Measurements from ENCODE around the gene TNFRSF18.

The TNFRSF18 gene

DNA sequence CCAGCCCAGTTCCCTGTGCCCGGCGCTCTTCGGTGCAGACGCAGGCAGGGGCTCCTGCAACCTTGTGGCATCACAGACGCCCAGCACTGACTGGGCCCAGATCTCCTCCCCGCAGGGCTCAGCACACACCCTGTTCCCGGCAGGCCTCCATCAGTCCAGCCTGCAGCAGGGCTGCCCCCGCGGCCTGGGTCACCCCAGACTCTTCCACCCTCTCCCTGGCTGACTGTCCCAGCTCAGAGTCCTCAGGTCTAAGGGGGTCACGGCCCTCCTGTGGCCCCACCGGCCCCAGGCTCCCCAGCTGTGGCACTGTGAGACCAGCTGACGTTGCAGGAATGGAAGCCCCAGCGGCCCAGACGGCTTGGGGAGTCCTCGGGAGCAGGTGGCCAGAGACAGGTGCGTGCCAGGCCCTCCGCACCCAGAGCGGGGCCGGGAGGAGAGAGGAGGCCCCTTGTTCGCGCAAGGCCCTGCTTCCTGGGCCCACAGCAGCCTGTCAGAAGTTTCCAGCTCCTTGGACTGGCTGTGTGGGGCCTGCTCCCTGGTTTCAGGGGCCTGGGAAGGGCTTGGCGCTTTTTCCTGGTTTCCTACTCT is 29.9 kb upstream of the TNFRSF18 start:
- no peak for DNase-seq (ENCODE audit: low read depth)
- no peak for TF ChIP-seq CTCF (IDR thresholded peaks at IDR 0.05; ENCODE audit: low read length, missing control alignments)

DNA sequence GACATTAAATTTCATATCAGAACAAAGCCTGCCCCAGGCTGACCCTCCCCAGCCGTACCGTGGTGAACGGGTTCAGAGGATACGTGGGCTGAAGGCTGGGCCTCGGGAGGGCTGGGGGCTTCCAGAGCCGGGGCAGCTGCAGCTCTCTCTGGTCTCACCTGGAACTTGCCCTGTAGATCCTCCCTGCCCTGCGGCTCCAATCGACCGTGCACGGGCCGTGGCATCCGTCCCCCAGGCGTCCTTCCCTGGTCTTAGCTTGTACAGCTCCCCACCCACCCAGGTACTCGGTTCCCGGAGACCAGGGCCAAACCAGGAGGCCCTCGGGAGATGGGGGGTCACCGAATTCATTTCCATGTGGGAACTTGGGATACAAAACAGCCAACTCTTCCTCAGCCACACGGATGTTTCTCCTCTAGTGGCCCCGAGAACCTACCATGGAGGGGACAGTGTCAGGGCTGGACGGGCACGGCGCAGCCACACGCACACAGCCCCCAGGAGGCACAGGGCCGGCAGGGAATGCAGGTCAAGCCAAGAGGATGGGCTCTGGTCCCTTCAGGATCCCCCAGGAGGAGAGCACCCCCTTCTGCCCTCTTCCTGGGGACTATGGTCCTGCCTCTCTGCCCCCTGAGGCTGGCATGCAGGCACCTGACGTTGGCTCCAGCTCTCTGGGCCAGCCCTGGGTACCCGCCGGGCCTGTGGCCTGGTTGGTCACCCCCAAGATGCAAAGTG is 28.8 kb upstream of the TNFRSF18 start:
- DNase-seq (ENCODE audit: low read depth) = no peak
- no peak for TF ChIP-seq CTCF (IDR thresholded peaks at IDR 0.05; ENCODE audit: low read length, missing control alignments)
- H3K4me3 ChIP-seq (replicated peaks; ENCODE audit: low read depth, low read length) = no peak overlapping the region

More for the DNA sequence above, 29.9 kb upstream of the TNFRSF18 start:
- no peak overlapping the region for H3K4me3 ChIP-seq (replicated peaks; ENCODE audit: low read depth, low read length)

DNA sequence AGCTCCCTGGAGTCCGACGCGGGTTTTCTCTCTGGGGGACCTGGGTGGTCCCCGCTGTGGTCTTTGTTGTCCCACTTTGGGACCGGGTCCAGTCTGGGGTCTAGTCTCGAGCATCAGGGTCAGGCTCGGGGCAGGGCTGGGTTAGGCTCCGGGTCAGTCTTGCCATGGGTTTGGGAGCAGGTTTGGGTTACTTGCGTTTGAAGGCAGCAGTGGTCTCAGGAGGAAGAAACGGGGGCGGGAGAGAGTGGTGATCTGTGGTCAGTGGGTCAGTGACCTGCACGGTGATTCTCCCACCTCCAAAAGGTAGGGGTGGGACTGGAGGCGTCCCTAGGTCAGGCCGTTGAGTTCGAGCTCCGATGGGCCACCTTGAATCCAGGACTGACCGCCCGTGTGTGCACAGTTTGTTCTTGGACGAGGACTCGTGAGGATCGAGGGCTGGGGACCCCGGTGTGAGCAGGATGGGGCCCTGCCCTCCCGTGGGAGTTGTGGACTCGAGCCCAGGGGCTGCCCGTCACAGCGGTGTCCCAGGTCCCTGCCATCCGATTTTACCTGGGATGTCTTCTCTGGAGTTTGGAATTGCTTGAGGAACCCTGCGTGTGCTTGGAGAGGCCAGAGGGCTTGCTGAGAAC is 27.9 kb upstream of the TNFRSF18 start:
- DNase-seq (ENCODE audit: low read depth) = no peak
- TF ChIP-seq CTCF (IDR thresholded peaks at IDR 0.05; ENCODE audit: low read length, missing control alignments) = no peak
- no peak overlapping the region for H3K4me3 ChIP-seq (replicated peaks; ENCODE audit: low read depth, low read length)

- TF ChIP-seq CTCF (IDR thresholded peaks at IDR 0.05; ENCODE audit: low read length, missing control alignments) = no peak
- DNase-seq (ENCODE audit: low read depth) = no peak
- H3K4me3 ChIP-seq (replicated peaks; ENCODE audit: low read depth, low read length) = no peak overlapping the region
Measured at GRCh38 chr1:1233567-1233892, 27.1 kb upstream of the TNFRSF18 start.

GRCh38 chr1:1232796-1233566 is 26.6 kb upstream of the TNFRSF18 start:
- no peak for TF ChIP-seq CTCF (IDR thresholded peaks at IDR 0.05; ENCODE audit: low read length, missing control alignments)
- no peak overlapping the region for H3K4me3 ChIP-seq (replicated peaks; ENCODE audit: low read depth, low read length)
- DNase-seq (ENCODE audit: low read depth) = no peak

- TF ChIP-seq CTCF (IDR thresholded peaks at IDR 0.05; ENCODE audit: low read length, missing control alignments) = no peak
- no peak for DNase-seq (ENCODE audit: low read depth)
- H3K4me3 ChIP-seq (replicated peaks; ENCODE audit: low read depth, low read length) = peak within 1 kb of the TSS; percentile 89
Measured at GRCh38 chr1:1232208-1232795, 25.9 kb upstream of the TNFRSF18 start, which contains the start of gene B3GALT6. Gene B3GALT6 (plus strand): TSS chr1:1232237. CDS start chr1:1232279, 42 bp downstream.
